Stimulated activated CD4-positive, alpha-beta T cell treated with anti-CD3 and anti-CD28 coated beads, Interleukin-12 subunit alpha, Interleukin-12 subunit beta, amount 100 ng/mL, for 4 hours (primary cell): ENCODE results near the gene ATP13A5.

Experiments
- DNase-seq: peaks from one replicate; pipeline ENCODE4 v3.0.0-alpha.2; 2020

Gene ATP13A5, protein sequence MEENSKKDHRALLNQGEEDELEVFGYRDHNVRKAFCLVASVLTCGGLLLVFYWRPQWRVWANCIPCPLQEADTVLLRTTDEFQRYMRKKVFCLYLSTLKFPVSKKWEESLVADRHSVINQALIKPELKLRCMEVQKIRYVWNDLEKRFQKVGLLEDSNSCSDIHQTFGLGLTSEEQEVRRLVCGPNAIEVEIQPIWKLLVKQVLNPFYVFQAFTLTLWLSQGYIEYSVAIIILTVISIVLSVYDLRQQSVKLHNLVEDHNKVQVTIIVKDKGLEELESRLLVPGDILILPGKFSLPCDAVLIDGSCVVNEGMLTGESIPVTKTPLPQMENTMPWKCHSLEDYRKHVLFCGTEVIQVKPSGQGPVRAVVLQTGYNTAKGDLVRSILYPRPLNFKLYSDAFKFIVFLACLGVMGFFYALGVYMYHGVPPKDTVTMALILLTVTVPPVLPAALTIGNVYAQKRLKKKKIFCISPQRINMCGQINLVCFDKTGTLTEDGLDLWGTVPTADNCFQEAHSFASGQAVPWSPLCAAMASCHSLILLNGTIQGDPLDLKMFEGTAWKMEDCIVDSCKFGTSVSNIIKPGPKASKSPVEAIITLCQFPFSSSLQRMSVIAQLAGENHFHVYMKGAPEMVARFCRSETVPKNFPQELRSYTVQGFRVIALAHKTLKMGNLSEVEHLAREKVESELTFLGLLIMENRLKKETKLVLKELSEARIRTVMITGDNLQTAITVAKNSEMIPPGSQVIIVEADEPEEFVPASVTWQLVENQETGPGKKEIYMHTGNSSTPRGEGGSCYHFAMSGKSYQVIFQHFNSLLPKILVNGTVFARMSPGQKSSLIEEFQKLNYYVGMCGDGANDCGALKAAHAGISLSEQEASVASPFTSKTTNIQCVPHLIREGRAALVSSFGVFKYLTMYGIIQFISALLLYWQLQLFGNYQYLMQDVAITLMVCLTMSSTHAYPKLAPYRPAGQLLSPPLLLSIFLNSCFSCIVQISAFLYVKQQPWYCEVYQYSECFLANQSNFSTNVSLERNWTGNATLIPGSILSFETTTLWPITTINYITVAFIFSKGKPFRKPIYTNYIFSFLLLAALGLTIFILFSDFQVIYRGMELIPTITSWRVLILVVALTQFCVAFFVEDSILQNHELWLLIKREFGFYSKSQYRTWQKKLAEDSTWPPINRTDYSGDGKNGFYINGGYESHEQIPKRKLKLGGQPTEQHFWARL

GRCh38 chr3:193378706-193379105 lies at the start of gene ATP13A5:
Gene ATP13A5, minus strand, starts transcription at chr3:193378753. Its CDS starts 28 bp downstream, at chr3:193378725.
- no peak for DNase-seq

DNA sequence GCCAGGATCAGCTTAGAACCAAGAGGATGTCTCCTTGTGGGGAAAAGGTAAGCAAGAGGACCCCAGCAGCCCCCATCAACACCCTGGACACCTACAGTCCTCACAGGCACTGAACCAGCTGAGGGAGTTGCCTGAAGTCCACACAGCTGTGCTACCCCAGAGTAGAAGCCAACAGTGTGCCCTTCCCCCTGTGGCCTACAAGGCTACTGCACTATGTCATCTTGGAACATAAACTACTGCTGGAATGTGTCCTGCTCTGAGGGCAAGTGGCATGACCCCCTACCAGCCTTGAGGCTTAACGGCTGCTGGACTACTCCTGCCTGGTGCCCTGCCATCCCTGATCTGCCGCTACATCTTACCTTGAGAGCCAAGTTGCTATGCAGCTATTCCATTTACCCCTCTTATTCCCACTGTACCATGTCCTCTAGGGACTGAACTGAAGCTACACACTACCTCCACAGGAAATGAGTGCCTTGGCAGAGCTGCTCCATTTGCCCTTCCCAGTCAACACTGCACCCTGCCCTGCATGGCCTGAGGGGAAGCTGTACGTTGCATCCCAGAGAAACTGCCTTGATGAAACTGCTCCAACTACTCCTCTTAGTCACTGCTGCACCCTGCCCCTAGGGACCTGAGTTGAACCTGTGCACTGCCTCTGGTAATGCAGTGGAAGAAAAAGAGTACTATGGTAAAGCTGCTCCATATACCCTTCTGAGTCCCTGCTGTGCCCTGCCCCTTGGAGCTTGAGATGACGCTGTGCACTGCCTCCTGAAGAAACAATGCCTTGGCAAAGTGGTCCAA lies 40.2 kb upstream of the ATP13A5 start:
- no peak for DNase-seq

GRCh38 chr3:193416629-193417028 lies 38.1 kb upstream of the ATP13A5 start:
- DNase-seq, result no peak

GRCh38 chr3:193407688-193408087 lies 29.1 kb upstream of the ATP13A5 start:
- DNase-seq, result no peak

DNA sequence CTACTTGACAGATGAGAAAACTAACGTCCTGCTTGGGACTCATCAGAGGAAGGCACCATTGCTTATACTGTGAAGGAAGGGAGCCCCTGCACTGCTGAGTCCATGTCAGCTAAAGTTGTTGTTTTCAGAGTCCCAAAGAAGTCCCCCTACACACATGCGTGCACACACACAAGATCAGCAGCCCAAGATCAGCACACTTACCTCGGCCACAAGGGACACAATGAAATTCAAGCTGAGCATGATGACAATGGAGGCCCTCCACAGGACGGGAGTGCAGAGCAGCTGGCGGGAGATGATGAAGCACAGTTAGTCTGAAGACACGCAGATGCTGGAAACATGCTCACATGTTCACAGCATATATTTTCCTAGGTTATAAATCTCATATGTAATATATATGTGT lies 28.6 kb upstream of the ATP13A5 start:
- DNase-seq, result no peak

- no peak for DNase-seq
Measured at GRCh38 chr3:193403307-193403706, 24.8 kb upstream of the ATP13A5 start.

GRCh38 chr3:193400304-193400703 lies 21.8 kb upstream of the ATP13A5 start:
- DNase-seq, result no peak

DNA sequence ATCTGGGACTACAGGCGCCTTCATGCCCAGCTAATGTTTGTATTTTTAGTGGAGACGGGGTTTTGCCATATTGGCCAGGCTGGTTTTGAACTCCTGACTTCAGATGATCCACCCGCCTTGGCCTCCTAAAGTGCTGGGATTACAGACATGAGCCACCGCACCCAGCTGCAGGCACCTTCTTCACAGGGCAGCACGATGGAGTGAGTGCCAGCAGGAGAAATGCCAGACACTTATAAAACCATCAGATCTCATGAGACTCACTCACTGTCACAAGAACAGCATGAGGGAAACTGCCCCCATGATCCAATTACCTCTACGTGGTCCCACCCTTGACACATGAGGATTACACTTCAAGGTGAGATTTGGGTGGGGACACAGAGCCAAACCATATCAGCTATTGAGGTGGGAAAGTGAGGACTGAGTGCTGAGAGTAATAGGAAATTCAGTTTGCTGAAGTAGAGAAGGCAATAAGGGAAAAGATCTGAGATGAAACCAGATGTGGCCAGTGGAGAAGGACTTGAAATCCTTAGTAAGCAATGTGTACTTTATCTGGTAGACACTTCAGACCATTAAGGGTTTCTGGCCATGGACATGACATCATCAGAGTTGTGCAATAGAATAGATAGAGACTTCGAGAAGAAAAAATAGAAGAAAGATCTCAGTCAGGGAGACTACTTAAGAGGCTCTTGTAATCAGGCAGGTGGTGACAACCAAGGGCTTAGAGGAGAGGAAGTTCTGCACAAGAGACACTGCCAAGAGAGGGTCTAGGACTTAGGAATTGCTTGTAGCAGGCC lies 18.1 kb upstream of the ATP13A5 start:
- DNase-seq, result no peak

GRCh38 chr3:193391902-193392301 lies 13.3 kb upstream of the ATP13A5 start:
- no peak for DNase-seq

GRCh38 chr3:193389335-193389734 lies 10.8 kb upstream of the ATP13A5 start:
- no peak for DNase-seq

GRCh38 chr3:193388361-193388760 lies 9.8 kb upstream of the ATP13A5 start:
- no peak for DNase-seq

GRCh38 chr3:193387596-193387995 lies 9.0 kb upstream of the ATP13A5 start:
- DNase-seq, result no peak

DNA sequence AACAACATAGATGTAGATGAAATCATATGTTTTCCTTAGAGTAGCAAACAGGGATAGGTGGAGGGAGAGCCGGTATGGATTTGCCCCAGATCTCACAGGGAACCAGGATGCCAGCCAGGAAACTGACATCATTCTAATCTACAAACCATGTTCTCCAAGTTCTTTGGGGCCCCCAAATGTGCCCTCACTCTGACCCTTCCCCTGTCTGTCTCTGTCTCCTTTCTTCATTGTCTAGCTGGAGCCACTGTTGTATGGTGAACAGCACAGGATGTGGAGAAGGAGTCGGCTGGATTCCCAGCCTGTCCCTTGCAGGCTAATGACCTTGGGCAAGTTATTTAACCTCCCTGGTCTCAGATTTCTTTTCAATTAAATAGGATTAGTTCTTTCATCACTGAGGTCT lies 962 bp downstream of the ATP13A5 start:
- no peak for DNase-seq

DNA sequence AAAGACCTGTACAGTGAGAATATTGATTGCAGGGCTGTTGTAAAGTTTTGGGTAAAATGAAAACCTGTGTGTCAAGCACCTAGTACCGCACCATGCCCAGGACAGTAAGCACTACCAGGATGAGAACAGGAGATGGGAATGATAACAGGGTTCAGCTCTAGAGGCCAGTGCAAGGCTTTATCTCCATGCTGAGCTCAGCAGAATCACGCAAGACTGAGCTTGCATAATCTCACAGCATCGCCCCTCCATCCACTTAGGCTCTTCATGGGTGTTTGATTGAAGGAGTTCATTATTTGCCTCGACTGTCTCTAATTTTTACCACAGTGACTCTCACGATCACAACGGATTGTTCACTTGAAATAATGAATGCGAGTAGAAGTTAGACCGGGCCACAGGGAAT lies 2.9 kb downstream of the ATP13A5 start:
- DNase-seq, result no peak

DNA sequence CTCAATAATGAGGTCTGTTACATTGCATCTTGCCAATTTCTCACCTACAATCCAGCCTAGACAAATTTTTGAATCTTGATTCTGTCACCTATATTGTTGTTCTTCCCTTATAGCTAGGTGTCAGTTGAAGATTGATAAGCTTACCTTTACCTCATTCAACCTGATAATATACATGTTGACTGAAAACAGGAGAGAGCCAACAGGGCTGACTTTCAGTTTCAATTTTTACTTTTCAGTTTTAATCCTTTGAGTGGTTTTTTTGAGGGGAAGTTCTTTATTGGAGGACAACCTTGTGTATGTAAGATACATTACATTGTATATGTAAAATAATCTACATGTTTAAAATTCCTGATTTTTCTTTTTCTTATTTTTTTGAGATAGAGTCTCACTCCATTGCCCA lies 5.8 kb downstream of the ATP13A5 start:
- DNase-seq, result no peak

GRCh38 chr3:193367868-193368267 lies 10.7 kb downstream of the ATP13A5 start:
- DNase-seq, result no peak

- DNase-seq, result no peak
Measured at GRCh38 chr3:193357291-193357690, 21.3 kb downstream of the ATP13A5 start.

DNA sequence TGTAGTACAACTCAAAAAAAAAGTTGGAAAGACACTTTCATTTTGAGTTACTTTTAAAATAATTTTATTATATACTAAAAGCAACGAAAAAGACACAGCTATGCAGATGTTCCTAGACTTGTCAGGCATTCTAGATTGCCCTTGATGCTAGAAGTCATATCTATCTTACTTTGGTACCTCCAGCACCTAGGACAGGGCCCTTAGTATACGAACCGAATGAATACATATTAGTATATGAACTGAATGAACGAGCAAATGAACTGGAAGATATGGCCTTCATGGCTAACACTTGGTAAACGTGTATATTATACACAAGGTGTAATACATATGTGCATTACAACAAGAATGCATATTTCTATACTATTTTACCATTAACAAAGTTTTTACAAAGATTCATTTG lies 24.1 kb downstream of the ATP13A5 start:
- no peak for DNase-seq

- no peak for DNase-seq
Measured at GRCh38 chr3:193350744-193351143, 27.8 kb downstream of the ATP13A5 start.

- no peak for DNase-seq
Measured at GRCh38 chr3:193348686-193349085, 29.9 kb downstream of the ATP13A5 start.
